ENCODE results near the gene NPAS3.

Gene NPAS3

GRCh38 chr14:32938719-32939253 lies at the start of gene NPAS3:
Gene NPAS3, plus strand, starts transcription at chr14:32938879.
- Histone ChIP-seq H3K4me3 (ENCODE audit: low read depth in 1 of 2, low read length in 2 of 2) (no peak within 1 kb of the TSS), H3K9ac (ENCODE audit: low read depth, low read length) (no peak within 1 kb of the TSS), H3K4me2 (ENCODE audit: insufficient read depth, low read length) (no peak within 1 kb of the TSS), H3K4me1 (ENCODE audit: insufficient read depth, low read length) (no peaks in the 10 kb centered on the region), H2AFZ (ENCODE audit: low read depth, low read length) (no peak within 1 kb of the TSS), H3K36me3 (ENCODE audit: insufficient read depth, low read length) (no peaks in the 10 kb centered on the region), H3K27ac (ENCODE audit: low read length) (no peak within 1 kb of the TSS), H3K9me3 (ENCODE audit: insufficient read depth, low read length, severe bottlenecking) (no peaks in the 10 kb centered on the region), H3K79me2 (ENCODE audit: insufficient read depth, low read length) (no peaks in the 10 kb centered on the region), H3K27me3 (ENCODE audit: insufficient read depth, low read length, poor library complexity) (no peaks in the 10 kb centered on the region), H4K20me1 (ENCODE audit: insufficient read depth, low read length) (no peaks in the 10 kb centered on the region)
- no peak for DNase-seq
- no peak for ATAC-seq (ENCODE audit: insufficient read depth, low read depth)
- TF ChIP-seq EZH2 (IDR thresholded peaks at IDR 0.05; ENCODE audit: borderline replicate concordance, low read depth, low read length, severe bottlenecking), result no peak
- no peak for TF ChIP-seq CTCF (IDR thresholded peaks at IDR 0.05; ENCODE audit: borderline replicate concordance, extremely low read depth, low read length, poor library complexity, severe bottlenecking)

- H3K4me1 ChIP-seq (ENCODE audit: insufficient read depth, low read length), result no peaks in the 10 kb centered on the region; the same call in 1 of the 2 replicates
- H3K36me3 ChIP-seq (ENCODE audit: insufficient read depth, low read length), result no peaks in the 10 kb centered on the region
- no peaks in the 10 kb centered on the region for H3K9me3 ChIP-seq (ENCODE audit: insufficient read depth, low read length, severe bottlenecking)
- H3K27me3 ChIP-seq (ENCODE audit: insufficient read depth, low read length, poor library complexity), result peaks cover 5% of the 10 kb centered on the region
- peak overlapping the region; percentile 36; the same call in 1 of the 2 replicates for H3K4me2 ChIP-seq (ENCODE audit: insufficient read depth, low read length)
- H2AFZ ChIP-seq (ENCODE audit: low read depth, low read length), result 0 out of 2 replicates have a peak overlapping the region, but pooled peaks have one; percentile 30
- no peaks in the 10 kb centered on the region for H4K20me1 ChIP-seq (ENCODE audit: insufficient read depth, low read length)
- H3K79me2 ChIP-seq (ENCODE audit: insufficient read depth, low read length), result no peaks in the 10 kb centered on the region
- no peak overlapping the region for H3K9ac ChIP-seq (ENCODE audit: low read depth, low read length)
- DNase-seq (no peak), ATAC-seq (ENCODE audit: insufficient read depth, low read depth) (no peak)
- TF ChIP-seq EZH2 (IDR thresholded peaks at IDR 0.05; ENCODE audit: borderline replicate concordance, low read depth, low read length, severe bottlenecking) (no peak), CTCF (IDR thresholded peaks at IDR 0.05; ENCODE audit: borderline replicate concordance, extremely low read depth, low read length, poor library complexity, severe bottlenecking) (no peak)
- H3K4me3 ChIP-seq (ENCODE audit: low read depth in 1 of 2, low read length in 2 of 2), result no peak overlapping the region
- H3K27ac ChIP-seq (ENCODE audit: low read length), result no peak overlapping the region
These were observed 41.5 kb upstream of the NPAS3 start for GRCh38 chr14:32896979-32897697.

GRCh38 chr14:32897698-32898064 lies 41.0 kb upstream of the NPAS3 start:
- H3K4me3 ChIP-seq (ENCODE audit: low read depth in 1 of 2, low read length in 2 of 2), result no peak overlapping the region
- no peaks in the 10 kb centered on the region for H3K79me2 ChIP-seq (ENCODE audit: insufficient read depth, low read length)
- H3K4me1 ChIP-seq (ENCODE audit: insufficient read depth, low read length), result no peaks in the 10 kb centered on the region; the same call in 1 of the 2 replicates
- no peak overlapping the region for H3K27ac ChIP-seq (ENCODE audit: low read length)
- no peak for DNase-seq
- H4K20me1 ChIP-seq (ENCODE audit: insufficient read depth, low read length), result no peaks in the 10 kb centered on the region
- no peaks in the 10 kb centered on the region for H3K9me3 ChIP-seq (ENCODE audit: insufficient read depth, low read length, severe bottlenecking)
- no peaks in the 10 kb centered on the region for H3K36me3 ChIP-seq (ENCODE audit: insufficient read depth, low read length)
- H3K27me3 ChIP-seq (ENCODE audit: insufficient read depth, low read length, poor library complexity), result peaks cover 5% of the 10 kb centered on the region
- no peak overlapping the region for H3K4me2 ChIP-seq (ENCODE audit: insufficient read depth, low read length)
- no peak for ATAC-seq (ENCODE audit: insufficient read depth, low read depth)
- TF ChIP-seq CTCF (IDR thresholded peaks at IDR 0.05; ENCODE audit: borderline replicate concordance, extremely low read depth, low read length, poor library complexity, severe bottlenecking), result no peak
- no peak for TF ChIP-seq EZH2 (IDR thresholded peaks at IDR 0.05; ENCODE audit: borderline replicate concordance, low read depth, low read length, severe bottlenecking)
- no peak overlapping the region for H2AFZ ChIP-seq (ENCODE audit: low read depth, low read length)
- H3K9ac ChIP-seq (ENCODE audit: low read depth, low read length), result no peak overlapping the region

Measured in DND-41 (cell line).